Neural cell (in vitro differentiated cells): Measurements from ENCODE around the gene SNX21.

Source experiments
- CTCF ChIP-seq: fragments of 450-650 bp; IDR thresholded peaks from 2 replicates; pipeline ENCODE4 v1.5.1; 2014; ENCODE audit warnings: antibody characterized with exemption, mild to moderate bottlenecking, moderate library complexity; ENCODE audit not compliant: poor library complexity, severe bottlenecking
- EP300 ChIP-seq: fragments of 450-650 bp; conservative IDR thresholded peaks from 2 replicates; pipeline ENCODE4 v1.6.1; 2014; ENCODE audit warnings: antibody characterized with exemption, mild to moderate bottlenecking, moderate library complexity; ENCODE audit not compliant: poor library complexity, severe bottlenecking
- EZH2 ChIP-seq: fragments of 200-600, 300-800 bp; shearing (Covaris generic), sonication (generic); IDR thresholded peaks from 2 replicates; pipeline ENCODE4 v1.6.1; 2014; ENCODE audit warnings: antibody characterized with exemption, low read length, borderline replicate concordance, mild to moderate bottlenecking; ENCODE audit not compliant: insufficient read depth, poor library complexity, severe bottlenecking
- MXI1 ChIP-seq: fragments of 450-650 bp; conservative IDR thresholded peaks from 2 replicates; pipeline ENCODE4 v1.6.1; 2014; ENCODE audit warnings: antibody characterized with exemption, mild to moderate bottlenecking; ENCODE audit not compliant: poor library complexity, severe bottlenecking
- POLR2AphosphoS5 ChIP-seq: IDR thresholded peaks from 2 replicates; pipeline ENCODE4 v1.6.1; 2012
- RAD21 ChIP-seq: fragments of 450-650 bp; conservative IDR thresholded peaks from 2 replicates; pipeline ENCODE4 v1.6.1; 2014; ENCODE audit warnings: antibody characterized with exemption, mild to moderate bottlenecking, moderate library complexity
- SMC3 ChIP-seq: fragments of 450-650 bp; conservative IDR thresholded peaks from 2 replicates; pipeline ENCODE4 v1.6.1; 2014; ENCODE audit warnings: antibody characterized with exemption, mild to moderate bottlenecking, moderate library complexity; ENCODE audit not compliant: poor library complexity
- TAF1 ChIP-seq: IDR thresholded peaks from 2 replicates; pipeline ENCODE4 v1.6.1; 2012; ENCODE audit warnings: low read depth
- TF ChIP-seq, protein P1 (sequence below): IDR thresholded peaks from 2 replicates; pipeline ENCODE4 v1.6.1; 2012; ENCODE audit warnings: borderline replicate concordance

- TF ChIP-seq CTCF (no peak), EZH2 (no peak), EP300 (no peak), RAD21 (no peak), POLR2AphosphoS5 (no peak), TAF1 (no peak), SMC3 (no peak), MXI1 (no peak)
- TF ChIP-seq, protein P1, sequence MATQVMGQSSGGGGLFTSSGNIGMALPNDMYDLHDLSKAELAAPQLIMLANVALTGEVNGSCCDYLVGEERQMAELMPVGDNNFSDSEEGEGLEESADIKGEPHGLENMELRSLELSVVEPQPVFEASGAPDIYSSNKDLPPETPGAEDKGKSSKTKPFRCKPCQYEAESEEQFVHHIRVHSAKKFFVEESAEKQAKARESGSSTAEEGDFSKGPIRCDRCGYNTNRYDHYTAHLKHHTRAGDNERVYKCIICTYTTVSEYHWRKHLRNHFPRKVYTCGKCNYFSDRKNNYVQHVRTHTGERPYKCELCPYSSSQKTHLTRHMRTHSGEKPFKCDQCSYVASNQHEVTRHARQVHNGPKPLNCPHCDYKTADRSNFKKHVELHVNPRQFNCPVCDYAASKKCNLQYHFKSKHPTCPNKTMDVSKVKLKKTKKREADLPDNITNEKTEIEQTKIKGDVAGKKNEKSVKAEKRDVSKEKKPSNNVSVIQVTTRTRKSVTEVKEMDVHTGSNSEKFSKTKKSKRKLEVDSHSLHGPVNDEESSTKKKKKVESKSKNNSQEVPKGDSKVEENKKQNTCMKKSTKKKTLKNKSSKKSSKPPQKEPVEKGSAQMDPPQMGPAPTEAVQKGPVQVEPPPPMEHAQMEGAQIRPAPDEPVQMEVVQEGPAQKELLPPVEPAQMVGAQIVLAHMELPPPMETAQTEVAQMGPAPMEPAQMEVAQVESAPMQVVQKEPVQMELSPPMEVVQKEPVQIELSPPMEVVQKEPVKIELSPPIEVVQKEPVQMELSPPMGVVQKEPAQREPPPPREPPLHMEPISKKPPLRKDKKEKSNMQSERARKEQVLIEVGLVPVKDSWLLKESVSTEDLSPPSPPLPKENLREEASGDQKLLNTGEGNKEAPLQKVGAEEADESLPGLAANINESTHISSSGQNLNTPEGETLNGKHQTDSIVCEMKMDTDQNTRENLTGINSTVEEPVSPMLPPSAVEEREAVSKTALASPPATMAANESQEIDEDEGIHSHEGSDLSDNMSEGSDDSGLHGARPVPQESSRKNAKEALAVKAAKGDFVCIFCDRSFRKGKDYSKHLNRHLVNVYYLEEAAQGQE = no peak
Observed at GRCh38 chr20:45813006-45813340, 20.6 kb upstream of the SNX21 start.
